ENCODE measurements around the gene PTGFRN. TPM values are rescaled to one million over a fixed set of nuclear protein-coding genes. Genes with fewer than 3 reads are reported as not detected.

PTGFRN gene
- total and polyA plus RNA-seq, 2 experiments from 2014 or later: 17.4 to 32.7 TPM

DNA sequence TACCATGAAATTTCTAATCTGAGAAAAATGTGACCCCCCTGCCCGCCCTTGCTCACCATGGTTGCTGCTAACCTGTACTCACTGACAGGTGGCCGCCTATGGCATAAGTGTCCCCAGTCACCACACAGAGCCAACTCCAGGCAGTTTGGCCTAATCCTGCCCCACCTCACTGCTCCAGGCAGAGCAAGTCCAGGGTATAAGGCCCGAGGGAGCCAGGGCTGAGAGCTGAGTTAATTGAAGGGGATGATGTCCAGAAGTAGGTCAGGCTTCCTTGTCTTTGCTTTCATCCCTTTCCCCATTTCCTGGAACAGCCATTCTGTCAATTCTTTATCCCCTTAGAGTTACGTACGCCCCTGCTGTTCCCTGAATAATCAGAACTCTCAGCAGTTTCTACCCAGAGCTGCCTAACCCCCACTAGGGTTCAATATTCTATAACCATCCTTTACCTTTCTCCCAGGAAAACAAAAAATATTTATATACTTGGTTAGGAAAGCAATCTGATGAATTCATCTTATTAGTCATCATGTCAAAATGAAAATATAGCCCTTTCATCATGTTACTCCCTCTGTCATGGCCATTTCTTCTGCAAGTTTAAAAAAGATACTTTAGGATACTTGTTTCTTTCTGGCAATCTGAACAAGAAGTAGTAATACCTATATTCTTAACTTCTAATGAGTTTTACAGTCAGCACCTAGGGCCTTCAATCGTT lies 62.4 kb downstream of the PTGFRN start (continued):
- TF ChIP-seq, protein P1, sequence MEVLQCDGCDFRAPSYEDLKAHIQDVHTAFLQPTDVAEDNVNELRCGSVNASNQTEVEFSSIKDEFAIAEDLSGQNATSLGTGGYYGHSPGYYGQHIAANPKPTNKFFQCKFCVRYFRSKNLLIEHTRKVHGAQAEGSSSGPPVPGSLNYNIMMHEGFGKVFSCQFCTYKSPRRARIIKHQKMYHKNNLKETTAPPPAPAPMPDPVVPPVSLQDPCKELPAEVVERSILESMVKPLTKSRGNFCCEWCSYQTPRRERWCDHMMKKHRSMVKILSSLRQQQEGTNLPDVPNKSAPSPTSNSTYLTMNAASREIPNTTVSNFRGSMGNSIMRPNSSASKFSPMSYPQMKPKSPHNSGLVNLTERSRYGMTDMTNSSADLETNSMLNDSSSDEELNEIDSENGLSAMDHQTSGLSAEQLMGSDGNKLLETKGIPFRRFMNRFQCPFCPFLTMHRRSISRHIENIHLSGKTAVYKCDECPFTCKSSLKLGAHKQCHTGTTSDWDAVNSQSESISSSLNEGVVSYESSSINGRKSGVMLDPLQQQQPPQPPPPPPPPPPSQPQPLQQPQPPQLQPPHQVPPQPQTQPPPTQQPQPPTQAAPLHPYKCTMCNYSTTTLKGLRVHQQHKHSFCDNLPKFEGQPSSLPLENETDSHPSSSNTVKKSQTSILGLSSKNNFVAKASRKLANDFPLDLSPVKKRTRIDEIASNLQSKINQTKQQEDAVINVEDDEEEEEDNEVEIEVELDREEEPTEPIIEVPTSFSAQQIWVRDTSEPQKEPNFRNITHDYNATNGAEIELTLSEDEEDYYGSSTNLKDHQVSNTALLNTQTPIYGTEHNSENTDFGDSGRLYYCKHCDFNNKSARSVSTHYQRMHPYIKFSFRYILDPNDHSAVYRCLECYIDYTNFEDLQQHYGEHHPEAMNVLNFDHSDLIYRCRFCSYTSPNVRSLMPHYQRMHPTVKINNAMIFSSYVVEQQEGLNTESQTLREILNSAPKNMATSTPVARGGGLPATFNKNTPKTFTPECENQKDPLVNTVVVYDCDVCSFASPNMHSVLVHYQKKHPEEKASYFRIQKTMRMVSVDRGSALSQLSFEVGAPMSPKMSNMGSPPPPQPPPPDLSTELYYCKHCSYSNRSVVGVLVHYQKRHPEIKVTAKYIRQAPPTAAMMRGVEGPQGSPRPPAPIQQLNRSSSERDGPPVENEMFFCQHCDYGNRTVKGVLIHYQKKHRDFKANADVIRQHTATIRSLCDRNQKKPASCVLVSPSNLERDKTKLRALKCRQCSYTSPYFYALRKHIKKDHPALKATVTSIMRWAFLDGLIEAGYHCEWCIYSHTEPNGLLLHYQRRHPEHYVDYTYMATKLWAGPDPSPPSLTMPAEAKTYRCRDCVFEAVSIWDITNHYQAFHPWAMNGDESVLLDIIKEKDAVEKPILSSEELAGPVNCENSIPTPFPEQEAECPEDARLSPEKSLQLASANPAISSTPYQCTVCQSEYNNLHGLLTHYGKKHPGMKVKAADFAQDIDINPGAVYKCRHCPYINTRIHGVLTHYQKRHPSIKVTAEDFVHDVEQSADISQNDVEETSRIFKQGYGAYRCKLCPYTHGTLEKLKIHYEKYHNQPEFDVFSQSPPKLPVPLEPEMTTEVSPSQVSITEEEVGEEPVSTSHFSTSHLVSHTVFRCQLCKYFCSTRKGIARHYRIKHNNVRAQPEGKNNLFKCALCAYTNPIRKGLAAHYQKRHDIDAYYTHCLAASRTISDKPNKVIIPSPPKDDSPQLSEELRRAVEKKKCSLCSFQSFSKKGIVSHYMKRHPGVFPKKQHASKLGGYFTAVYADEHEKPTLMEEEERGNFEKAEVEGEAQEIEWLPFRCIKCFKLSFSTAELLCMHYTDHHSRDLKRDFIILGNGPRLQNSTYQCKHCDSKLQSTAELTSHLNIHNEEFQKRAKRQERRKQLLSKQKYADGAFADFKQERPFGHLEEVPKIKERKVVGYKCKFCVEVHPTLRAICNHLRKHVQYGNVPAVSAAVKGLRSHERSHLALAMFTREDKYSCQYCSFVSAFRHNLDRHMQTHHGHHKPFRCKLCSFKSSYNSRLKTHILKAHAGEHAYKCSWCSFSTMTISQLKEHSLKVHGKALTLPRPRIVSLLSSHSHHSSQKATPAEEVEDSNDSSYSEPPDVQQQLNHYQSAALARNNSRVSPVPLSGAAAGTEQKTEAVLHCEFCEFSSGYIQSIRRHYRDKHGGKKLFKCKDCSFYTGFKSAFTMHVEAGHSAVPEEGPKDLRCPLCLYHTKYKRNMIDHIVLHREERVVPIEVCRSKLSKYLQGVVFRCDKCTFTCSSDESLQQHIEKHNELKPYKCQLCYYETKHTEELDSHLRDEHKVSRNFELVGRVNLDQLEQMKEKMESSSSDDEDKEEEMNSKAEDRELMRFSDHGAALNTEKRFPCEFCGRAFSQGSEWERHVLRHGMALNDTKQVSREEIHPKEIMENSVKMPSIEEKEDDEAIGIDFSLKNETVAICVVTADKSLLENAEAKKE (CRISPR knock-in tag; IDR thresholded peaks at IDR 0.05): no peak
- TF ChIP-seq, protein P2, sequence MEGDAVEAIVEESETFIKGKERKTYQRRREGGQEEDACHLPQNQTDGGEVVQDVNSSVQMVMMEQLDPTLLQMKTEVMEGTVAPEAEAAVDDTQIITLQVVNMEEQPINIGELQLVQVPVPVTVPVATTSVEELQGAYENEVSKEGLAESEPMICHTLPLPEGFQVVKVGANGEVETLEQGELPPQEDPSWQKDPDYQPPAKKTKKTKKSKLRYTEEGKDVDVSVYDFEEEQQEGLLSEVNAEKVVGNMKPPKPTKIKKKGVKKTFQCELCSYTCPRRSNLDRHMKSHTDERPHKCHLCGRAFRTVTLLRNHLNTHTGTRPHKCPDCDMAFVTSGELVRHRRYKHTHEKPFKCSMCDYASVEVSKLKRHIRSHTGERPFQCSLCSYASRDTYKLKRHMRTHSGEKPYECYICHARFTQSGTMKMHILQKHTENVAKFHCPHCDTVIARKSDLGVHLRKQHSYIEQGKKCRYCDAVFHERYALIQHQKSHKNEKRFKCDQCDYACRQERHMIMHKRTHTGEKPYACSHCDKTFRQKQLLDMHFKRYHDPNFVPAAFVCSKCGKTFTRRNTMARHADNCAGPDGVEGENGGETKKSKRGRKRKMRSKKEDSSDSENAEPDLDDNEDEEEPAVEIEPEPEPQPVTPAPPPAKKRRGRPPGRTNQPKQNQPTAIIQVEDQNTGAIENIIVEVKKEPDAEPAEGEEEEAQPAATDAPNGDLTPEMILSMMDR (conservative IDR thresholded peaks at IDR 0.05; ENCODE audit: low read depth in 2 of 2): no peak
- TF ChIP-seq CREB1 (CRISPR knock-in tag; IDR thresholded peaks at IDR 0.05; ENCODE audit: low read depth): no peak
- no peak for TF ChIP-seq EZH2 (IDR thresholded peaks at IDR 0.05; ENCODE audit: low read depth, unreplicated experiment)
- no peak for TF ChIP-seq POLR2AphosphoS5 (IDR thresholded peaks at IDR 0.05; ENCODE audit: low read depth)

DNA sequence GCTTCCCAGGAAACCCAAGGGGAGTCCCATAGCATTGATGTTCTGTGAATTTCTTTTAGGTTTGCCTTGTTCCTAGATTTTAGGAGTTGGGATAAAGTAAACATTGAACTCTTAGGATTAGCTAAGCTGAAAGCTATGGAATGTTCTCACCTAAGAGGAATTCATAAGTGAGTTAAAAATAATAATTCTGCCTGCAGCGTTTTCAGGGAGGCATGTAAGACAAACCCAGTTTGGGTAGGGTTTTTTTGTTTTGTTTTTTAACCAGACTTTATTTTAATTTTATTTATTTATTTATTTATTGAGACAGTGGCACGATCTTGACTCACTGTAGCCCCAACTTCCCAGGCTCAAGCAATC lies 62.9 kb downstream of the PTGFRN start:
- H3K27ac ChIP-seq (ENCODE audit: low read depth): no peak overlapping the region
- H3K9me3 Mint-ChIP-seq: peaks cover 45% of the 10 kb centered on the region
- no peak overlapping the region for H3K4me2 ChIP-seq
- H3K27me3 ChIP-seq (ENCODE audit: insufficient read depth): no peaks in the 10 kb centered on the region
- no peaks in the 10 kb centered on the region for H4K20me1 ChIP-seq (replicated peaks; ENCODE audit: insufficient read depth)
- no peak overlapping the region for H3K4me3 Mint-ChIP-seq
- ATAC-seq (no peak), DNase-seq (ENCODE audit: low spot score) (no peak)
- no peaks in the 10 kb centered on the region; the same call in 1 of the 3 replicates for H3K4me1 Mint-ChIP-seq
- H3F3A ChIP-seq (replicated peaks; ENCODE audit: low read depth): no peaks in the 10 kb centered on the region
- H3K27me3 Mint-ChIP-seq (ENCODE audit: insufficient read depth, low read depth, poor library complexity): peaks cover 4% of the 10 kb centered on the region
- H3K9me2 ChIP-seq (ENCODE audit: insufficient read depth): no peaks in the 10 kb centered on the region
- H3K4me3 ChIP-seq: no peak overlapping the region
- H3K36me3 ChIP-seq (ENCODE audit: insufficient read depth): peaks cover 18% of the 10 kb centered on the region
- peaks cover 68% of the 10 kb centered on the region for H3K36me3 Mint-ChIP-seq (ENCODE audit: low read depth)
- H3K4me1 ChIP-seq (ENCODE audit: insufficient read depth): no peaks in the 10 kb centered on the region
- H2AFZ ChIP-seq: no peak overlapping the region
- H3K79me2 ChIP-seq (replicated peaks; ENCODE audit: insufficient read depth): no peaks in the 10 kb centered on the region
- no peak overlapping the region for H3K27ac Mint-ChIP-seq
- no peak for TF ChIP-seq POLR2AphosphoS5 (IDR thresholded peaks at IDR 0.05; ENCODE audit: low read depth)
- no peak for TF ChIP-seq EZH2phosphoT487 (IDR thresholded peaks at IDR 0.05; ENCODE audit: unreplicated experiment)
- TF ChIP-seq, protein P3, sequence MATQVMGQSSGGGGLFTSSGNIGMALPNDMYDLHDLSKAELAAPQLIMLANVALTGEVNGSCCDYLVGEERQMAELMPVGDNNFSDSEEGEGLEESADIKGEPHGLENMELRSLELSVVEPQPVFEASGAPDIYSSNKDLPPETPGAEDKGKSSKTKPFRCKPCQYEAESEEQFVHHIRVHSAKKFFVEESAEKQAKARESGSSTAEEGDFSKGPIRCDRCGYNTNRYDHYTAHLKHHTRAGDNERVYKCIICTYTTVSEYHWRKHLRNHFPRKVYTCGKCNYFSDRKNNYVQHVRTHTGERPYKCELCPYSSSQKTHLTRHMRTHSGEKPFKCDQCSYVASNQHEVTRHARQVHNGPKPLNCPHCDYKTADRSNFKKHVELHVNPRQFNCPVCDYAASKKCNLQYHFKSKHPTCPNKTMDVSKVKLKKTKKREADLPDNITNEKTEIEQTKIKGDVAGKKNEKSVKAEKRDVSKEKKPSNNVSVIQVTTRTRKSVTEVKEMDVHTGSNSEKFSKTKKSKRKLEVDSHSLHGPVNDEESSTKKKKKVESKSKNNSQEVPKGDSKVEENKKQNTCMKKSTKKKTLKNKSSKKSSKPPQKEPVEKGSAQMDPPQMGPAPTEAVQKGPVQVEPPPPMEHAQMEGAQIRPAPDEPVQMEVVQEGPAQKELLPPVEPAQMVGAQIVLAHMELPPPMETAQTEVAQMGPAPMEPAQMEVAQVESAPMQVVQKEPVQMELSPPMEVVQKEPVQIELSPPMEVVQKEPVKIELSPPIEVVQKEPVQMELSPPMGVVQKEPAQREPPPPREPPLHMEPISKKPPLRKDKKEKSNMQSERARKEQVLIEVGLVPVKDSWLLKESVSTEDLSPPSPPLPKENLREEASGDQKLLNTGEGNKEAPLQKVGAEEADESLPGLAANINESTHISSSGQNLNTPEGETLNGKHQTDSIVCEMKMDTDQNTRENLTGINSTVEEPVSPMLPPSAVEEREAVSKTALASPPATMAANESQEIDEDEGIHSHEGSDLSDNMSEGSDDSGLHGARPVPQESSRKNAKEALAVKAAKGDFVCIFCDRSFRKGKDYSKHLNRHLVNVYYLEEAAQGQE (IDR thresholded peaks at IDR 0.05; ENCODE audit: unreplicated experiment): no peak
